Adrenal gland (tissue), 5 donors: ENCODE measurements around the gene IL36B.

Experiments used
- CTCF ChIP-seq, 6 experiments: fragments of 450-650 bp in 4 of 6; fragments of 200-600 bp in 2 of 6; sonication (generic) in 1 of 6; IDR thresholded peaks; 1 replicate in 5 of 6; 2 replicates in 1 of 6; pipeline versions ENCODE4 v1.5.1 to v1.8.0; 2016 to 2021; ENCODE audit warnings: antibody characterized with exemption in 6 of 6, mild to moderate bottlenecking in 2 of 6, moderate library complexity in 1 of 6
- POLR2A ChIP-seq, 2 donors: fragments of 450-650 bp; IDR thresholded peaks; one replicate each; pipeline ENCODE4 v1.6.1; 2017; ENCODE audit warnings: antibody characterized with exemption in 2 of 2, mild to moderate bottlenecking in 2 of 2, moderate library complexity in 1 of 2
- donor health status: DM: no; HTN: no; CAD: no.

DNA sequence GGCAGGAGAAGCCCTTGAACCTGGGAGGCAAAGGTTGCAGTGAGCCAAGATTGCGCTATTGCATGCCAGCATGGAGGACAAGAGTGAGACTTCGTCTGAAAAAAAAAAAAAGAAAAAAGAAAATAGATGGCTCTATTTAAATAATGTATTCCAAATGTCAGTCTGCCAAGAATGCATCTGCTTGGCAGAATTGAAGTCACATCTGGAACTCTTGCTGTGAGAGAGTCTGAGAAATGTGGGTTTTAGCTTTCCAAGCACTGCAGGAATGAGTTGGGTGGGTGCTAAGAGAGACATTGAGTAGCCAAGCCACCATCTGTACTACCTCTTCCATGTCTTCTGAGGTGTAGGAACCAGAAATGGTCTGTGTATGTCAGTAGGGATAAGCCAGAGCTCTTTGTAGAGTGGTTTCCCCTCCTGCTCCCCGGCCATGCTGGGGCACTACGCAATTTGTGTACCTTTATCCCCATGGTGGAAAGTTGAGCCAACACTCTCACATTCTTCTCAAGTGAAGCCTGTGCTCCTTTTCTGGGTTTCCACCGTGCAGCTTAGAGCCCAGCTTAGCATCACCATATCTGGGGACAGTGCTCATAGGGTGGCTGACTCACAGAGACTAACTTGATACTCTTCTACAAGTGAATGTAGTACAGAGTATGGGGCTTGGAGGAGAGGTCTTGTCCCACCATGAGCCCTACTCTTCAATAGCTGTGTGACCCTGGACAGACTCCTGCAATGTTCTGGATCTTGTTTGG, 40.4 kb upstream of the IL36B start:
- TF ChIP-seq CTCF (IDR thresholded peaks at IDR 0.05) (no peak), POLR2A (IDR thresholded peaks at IDR 0.05) (no peak)
